ENCODE results near the gene UBALD1.

UBALD1 gene

DNA sequence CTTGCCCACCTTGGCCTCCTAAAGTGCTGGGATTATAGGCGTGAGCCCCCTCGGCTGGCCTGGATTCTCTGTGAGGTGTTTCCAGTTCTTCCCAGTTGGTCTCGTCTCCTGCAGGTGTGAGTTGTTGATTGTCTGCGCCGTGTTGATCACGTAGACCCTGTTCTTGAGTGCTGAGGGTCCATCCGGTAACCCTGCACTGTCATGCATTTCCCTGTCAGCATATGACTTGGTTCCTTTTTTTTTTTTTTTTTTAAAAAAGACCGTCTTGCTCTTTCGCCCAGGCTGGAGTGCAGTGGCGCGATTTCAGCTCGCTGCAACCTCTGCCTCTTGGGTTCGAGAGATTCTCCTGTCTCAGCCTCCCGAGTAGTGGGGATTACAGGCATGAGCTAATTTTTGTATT is 27.2 kb upstream of the UBALD1 start:
- no peak for DNase-seq (ENCODE audit: low read depth)
- H3K4me3 ChIP-seq (ENCODE audit: low read length), result no peak overlapping the region
- TF ChIP-seq, protein P1, sequence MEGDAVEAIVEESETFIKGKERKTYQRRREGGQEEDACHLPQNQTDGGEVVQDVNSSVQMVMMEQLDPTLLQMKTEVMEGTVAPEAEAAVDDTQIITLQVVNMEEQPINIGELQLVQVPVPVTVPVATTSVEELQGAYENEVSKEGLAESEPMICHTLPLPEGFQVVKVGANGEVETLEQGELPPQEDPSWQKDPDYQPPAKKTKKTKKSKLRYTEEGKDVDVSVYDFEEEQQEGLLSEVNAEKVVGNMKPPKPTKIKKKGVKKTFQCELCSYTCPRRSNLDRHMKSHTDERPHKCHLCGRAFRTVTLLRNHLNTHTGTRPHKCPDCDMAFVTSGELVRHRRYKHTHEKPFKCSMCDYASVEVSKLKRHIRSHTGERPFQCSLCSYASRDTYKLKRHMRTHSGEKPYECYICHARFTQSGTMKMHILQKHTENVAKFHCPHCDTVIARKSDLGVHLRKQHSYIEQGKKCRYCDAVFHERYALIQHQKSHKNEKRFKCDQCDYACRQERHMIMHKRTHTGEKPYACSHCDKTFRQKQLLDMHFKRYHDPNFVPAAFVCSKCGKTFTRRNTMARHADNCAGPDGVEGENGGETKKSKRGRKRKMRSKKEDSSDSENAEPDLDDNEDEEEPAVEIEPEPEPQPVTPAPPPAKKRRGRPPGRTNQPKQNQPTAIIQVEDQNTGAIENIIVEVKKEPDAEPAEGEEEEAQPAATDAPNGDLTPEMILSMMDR (conservative IDR thresholded peaks at IDR 0.05; ENCODE audit: low read depth, low read length), result no peak

DNA sequence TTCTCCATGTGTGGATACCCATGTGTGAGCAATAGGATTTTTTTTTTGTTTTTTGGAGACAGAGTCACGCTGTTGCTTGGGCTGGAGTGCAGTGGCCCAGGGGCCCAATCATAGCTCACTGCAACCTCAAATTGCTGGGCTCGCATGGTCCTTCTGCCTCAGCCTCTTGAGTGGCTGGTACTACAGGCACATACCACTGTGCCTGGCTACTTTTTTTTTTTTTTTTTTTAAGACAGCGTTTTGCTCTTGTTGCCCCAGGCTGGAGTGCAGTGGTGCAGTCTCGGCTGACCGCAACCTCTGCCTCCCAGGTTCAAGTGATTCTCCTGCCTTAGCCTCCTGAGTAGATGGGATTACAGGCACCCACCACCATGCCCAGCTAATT is 26.6 kb upstream of the UBALD1 start:
- TF ChIP-seq, protein P1 (conservative IDR thresholded peaks at IDR 0.05; ENCODE audit: low read depth, low read length), result no peak
- no peak for DNase-seq (ENCODE audit: low read depth)
- no peak overlapping the region for H3K4me3 ChIP-seq (ENCODE audit: low read length)

DNA sequence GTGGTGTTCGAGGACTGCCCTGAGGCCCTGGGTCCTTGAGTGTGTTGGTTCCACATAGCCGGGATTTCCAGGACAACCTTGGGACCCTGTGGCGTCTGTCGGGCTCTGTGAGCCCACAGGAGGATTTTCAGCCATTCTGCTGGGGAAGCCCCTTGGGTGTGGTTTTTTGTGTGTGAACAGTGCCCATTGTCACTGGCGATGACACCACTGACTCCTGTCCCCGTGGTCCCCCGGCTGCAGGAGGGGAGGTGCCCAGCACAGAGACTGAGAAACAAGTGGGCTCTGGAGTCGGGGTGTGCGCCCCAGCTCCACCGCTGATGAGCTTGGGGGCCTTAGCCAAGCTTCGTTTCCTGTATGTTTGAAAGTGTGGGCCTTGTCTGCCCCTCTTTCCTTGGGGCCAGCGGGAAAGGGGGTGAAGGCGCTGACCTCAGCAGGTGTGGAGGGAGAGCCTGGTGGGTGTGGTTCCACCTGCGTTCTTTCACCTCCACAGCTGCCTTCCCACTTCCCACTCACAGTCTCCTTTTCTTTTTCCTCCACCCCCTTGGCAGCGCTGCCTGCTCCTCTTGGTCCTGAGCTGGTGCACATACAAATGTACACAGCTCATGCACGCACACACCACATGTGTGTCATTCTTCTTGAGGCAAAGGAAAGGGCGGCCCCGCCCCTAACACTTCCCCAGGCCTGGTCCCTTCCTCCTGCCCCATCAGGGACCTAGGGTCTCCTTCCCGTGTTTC is 26.1 kb upstream of the UBALD1 start:
- DNase-seq (ENCODE audit: low read depth), result no peak
- TF ChIP-seq, protein P1 (conservative IDR thresholded peaks at IDR 0.05; ENCODE audit: low read depth, low read length), result no peak
- no peak overlapping the region for H3K4me3 ChIP-seq (ENCODE audit: low read length)

DNA sequence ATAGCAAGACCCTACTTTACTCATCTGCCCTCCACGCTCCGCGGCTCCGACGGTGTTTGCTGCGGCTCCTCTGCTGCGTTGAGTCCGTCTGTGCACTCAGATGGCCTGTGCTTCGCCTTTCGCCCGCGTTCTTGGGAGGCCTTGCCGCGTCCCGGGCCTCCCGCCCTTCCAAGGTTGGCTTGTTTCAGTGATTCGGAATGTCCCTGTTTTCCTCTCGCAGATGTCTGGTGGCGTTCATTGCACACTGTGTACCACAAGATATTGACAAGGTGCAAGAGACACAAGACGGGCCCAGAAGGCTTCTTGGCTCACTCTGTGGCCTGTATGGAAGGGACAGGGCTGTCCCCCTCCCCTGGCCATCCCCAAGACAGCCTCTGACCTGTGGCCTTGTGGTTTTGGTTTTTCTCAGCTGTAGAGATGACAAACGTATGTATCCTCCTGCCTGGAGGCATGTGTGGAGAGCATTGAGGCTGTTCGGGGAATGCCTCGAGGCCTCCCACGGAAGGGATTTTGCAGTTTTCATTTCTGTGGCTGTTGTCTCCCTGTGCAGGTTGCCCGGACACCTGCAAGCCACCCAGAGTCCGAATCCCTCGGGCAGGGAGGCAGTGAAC is 25.3 kb upstream of the UBALD1 start:
- TF ChIP-seq, protein P1 (conservative IDR thresholded peaks at IDR 0.05; ENCODE audit: low read depth, low read length), result no peak
- DNase-seq (ENCODE audit: low read depth), result no peak
- no peak overlapping the region for H3K4me3 ChIP-seq (ENCODE audit: low read length)

DNA sequence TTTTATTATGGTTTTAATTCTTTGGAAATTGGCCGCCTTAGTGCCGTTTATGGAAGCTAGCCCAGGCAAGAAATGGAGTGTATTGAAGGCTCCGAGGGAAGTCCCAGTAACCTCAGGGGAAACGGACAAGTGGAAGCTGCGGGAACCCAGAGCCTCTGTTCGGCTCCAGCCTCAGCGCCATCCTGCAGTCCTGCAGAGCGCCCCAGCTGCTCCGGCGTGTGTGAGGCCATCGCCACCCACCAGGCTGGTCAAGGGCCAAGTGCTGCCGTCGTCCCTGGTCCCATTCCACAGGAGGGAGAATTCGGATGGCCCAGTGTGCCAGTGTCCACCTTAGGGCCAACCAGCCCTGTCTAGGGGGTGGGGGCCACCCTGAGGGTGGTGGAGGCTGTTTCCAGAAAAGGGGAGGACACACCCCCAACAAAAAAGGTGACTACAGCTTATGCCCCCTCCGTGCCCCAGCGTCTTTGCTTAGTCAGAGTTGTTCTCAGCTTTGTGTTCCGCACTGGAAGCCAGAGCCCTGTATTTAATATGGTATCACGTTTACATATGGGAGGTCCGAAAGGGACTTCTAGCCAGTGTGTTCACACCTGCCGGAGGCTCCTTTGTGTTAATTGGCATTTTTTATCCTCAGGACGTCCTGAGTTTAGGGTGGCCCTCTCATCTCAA is 22.9 kb upstream of the UBALD1 start:
- H3K4me3 ChIP-seq (ENCODE audit: low read length), result no peak overlapping the region
- no peak for DNase-seq (ENCODE audit: low read depth)
- TF ChIP-seq, protein P1 (conservative IDR thresholded peaks at IDR 0.05; ENCODE audit: low read depth, low read length), result no peak

DNA sequence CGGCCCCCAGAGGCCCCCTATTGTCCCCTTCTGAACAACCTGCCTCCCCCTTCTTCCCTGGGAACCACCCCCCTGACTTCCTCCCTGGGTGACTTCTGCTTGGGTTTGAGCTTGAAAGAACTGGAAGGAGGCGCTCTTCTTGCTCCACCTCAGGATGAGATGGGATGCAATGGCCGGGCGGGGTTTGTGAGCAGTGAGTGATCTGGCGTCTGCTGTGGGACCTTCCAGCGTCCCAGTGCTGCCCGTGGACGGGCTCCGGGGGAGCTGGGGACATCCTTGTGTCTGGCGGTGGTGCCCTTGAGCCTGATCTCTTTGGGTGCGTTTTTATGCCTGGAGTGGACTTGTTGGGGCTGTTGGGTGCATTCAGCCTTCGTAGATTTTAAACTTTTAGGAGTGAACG is 21.5 kb upstream of the UBALD1 start:
- DNase-seq (ENCODE audit: low read depth), result no peak
- TF ChIP-seq, protein P1 (conservative IDR thresholded peaks at IDR 0.05; ENCODE audit: low read depth, low read length), result no peak

More for the DNA sequence above, 21.5 kb upstream of the UBALD1 start:
- H3K4me3 ChIP-seq (ENCODE audit: low read length), result no peak overlapping the region

Data from retinal pigment epithelial cell (primary cell).